Bronchial epithelial cell (primary cell): ENCODE results near the gene GPR15LG. TPM values are rescaled to one million over a fixed set of nuclear protein-coding genes. Genes with fewer than 3 reads are reported as not detected.

Experiments
- DNase-seq: peaks from one replicate; pipeline ENCODE4 v3.0.0-alpha.2; 2010; ENCODE audit warnings: low read depth
- FAIRE-seq: peaks from 2 replicates; lab custom pipeline; 2011; peaks lifted over from hg19 to GRCh38; lab: Jason Lieb, UNC
- H3K27me3 ChIP-seq: 2 replicates; pipeline ENCODE4 v1.5.1; 2011; ENCODE audit warnings: low read length; ENCODE audit not compliant: control insufficient read depth, insufficient read depth
- H3K36me3 ChIP-seq: 2 replicates; pipeline ENCODE4 v1.5.1; 2011; ENCODE audit warnings: low read length; ENCODE audit not compliant: control insufficient read depth, insufficient read depth
- H3K4me3 ChIP-seq: 2 replicates; pipeline ENCODE4 v1.5.1; 2011; ENCODE audit warnings: mild to moderate bottlenecking, low read depth, low read length, control low read depth
- total RNA-seq: library from RNA; depleted of rRNA; stranded (reverse); fragments of >200 nt; gene quantifications from 2 replicates; pipeline ENCODE4 v1.2.1, GENCODE V29; 2014
- TF ChIP-seq, protein P1 (sequence below): IDR thresholded peaks from 2 replicates; pipeline ENCODE4 v1.5.1; 2011; ENCODE audit warnings: mild to moderate bottlenecking, moderate library complexity, low read length, control low read depth, inconsistent platforms; ENCODE audit not compliant: insufficient read depth, severe bottlenecking

The GPR15LG gene
- total RNA-seq, 1 donor from 2014 or later: 0.53 TPM

DNA sequence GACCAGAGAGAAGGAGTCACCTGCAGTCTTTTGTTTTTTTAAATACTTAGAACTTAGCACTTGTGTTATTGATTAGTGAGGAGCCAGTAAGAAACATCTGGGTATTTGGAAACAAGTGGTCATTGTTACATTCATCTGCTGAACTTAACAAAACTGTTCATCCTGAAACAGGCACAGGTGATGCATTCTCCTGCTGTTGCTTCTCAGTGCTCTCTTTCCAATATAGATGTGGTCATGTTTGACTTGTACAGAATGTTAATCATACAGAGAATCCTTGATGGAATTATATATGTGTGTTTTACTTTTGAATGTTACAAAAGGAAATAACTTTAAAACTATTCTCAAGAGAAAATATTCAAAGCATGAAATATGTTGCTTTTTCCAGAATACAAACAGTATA, 20.8 kb upstream of the GPR15LG start:
- H3K36me3 ChIP-seq: peaks cover 13% of the 10 kb centered on the region
- H3K4me3 ChIP-seq: no peak overlapping the region
- DNase-seq: no peak
- H3K27me3 ChIP-seq: no peaks in the 10 kb centered on the region
- TF ChIP-seq, protein P1, sequence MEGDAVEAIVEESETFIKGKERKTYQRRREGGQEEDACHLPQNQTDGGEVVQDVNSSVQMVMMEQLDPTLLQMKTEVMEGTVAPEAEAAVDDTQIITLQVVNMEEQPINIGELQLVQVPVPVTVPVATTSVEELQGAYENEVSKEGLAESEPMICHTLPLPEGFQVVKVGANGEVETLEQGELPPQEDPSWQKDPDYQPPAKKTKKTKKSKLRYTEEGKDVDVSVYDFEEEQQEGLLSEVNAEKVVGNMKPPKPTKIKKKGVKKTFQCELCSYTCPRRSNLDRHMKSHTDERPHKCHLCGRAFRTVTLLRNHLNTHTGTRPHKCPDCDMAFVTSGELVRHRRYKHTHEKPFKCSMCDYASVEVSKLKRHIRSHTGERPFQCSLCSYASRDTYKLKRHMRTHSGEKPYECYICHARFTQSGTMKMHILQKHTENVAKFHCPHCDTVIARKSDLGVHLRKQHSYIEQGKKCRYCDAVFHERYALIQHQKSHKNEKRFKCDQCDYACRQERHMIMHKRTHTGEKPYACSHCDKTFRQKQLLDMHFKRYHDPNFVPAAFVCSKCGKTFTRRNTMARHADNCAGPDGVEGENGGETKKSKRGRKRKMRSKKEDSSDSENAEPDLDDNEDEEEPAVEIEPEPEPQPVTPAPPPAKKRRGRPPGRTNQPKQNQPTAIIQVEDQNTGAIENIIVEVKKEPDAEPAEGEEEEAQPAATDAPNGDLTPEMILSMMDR: no peak
- no peak for FAIRE-seq

DNA sequence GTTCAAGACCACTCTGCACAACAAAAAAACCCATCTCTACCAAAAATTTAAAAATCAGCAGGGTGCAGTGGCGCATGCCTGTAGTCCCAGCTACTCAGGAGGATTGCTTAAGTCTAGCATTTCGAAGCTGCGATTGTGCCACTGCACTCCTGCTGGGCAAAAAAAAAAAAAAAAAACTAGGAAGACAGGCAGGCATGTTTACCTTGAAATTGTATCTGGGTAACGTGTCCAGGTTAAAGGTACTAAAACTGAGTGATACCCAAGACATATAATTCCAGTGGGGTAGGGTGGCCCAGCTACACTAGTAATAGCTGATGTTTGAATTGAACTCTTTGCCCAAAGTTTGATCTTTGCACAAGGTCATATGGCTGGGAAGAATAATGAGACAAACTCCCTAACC, 18.1 kb upstream of the GPR15LG start:
- Histone ChIP-seq H3K27me3 (no peaks in the 10 kb centered on the region), H3K36me3 (peaks cover 8% of the 10 kb centered on the region), H3K4me3 (no peak overlapping the region)
- TF ChIP-seq, protein P1: no peak
- DNase-seq: no peak
- no peak for FAIRE-seq

DNA sequence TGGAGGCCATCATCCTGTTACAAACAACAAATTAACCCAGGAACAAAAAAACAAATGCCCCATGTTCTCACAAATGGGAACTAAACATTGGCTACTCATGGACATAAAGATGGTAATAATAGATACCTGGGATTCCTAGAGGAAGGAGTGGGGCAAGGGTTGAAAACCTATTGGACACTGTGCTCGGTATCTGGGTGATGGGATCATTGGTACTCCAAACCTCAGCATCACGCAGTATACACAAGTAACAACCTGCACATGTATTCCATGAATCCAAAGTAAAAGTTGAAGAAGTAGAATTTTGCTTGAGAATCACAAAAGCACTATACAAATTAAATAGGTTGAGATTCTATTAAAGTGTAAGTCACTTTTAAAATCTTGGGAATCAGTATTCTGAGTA, 17.6 kb upstream of the GPR15LG start:
- TF ChIP-seq, protein P1: no peak
- FAIRE-seq (no peak), DNase-seq (no peak)
- Histone ChIP-seq H3K4me3 (no peak overlapping the region), H3K27me3 (no peaks in the 10 kb centered on the region), H3K36me3 (peaks cover 6% of the 10 kb centered on the region)

DNA sequence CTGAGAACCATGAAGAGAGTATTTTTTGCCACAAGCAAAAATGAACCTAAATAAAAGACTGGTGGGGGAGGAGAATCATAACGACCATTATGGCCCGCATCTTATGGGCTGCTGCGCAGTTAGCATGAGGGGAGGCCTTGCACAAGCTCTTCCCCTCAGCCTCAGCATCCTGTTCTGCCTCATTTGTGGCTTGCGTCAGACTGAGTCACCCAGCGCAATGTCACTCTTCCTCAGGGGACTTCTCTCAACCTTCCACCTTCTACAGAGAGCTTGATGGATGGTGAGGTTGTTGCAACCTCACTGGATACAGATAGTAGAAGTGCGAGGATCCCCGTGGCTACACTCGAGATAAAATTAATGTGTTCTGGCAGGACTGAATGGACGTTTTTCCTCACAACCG, 16.8 kb upstream of the GPR15LG start:
- peak; percentile 18 for DNase-seq
- TF ChIP-seq, protein P1: no peak
- Histone ChIP-seq H3K4me3 (no peak overlapping the region), H3K36me3 (peaks cover 6% of the 10 kb centered on the region), H3K27me3 (no peaks in the 10 kb centered on the region)
- FAIRE-seq: no peak

DNA sequence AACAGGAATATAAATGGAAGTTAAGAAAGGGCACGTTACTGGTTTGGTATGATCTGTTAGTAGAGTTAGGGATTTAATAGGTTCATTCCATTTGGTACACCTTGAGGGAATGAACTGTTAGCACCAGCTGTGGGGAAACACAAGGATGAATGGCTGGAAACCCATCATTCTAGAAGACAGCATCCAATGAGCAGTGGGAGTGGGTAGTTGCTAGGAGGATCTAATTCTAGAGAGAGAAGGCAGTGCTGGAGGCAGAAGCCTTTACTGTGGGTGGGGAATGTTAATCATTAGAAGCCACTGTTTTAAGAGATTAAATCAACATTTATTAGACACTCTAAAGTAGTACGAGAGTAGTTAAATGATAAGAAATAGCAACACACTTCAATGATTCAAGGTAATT, 15.5 kb upstream of the GPR15LG start:
- Histone ChIP-seq H3K36me3 (peaks cover 2% of the 10 kb centered on the region), H3K4me3 (no peak overlapping the region), H3K27me3 (no peaks in the 10 kb centered on the region)
- DNase-seq (no peak), FAIRE-seq (no peak)
- TF ChIP-seq, protein P1: no peak

DNA sequence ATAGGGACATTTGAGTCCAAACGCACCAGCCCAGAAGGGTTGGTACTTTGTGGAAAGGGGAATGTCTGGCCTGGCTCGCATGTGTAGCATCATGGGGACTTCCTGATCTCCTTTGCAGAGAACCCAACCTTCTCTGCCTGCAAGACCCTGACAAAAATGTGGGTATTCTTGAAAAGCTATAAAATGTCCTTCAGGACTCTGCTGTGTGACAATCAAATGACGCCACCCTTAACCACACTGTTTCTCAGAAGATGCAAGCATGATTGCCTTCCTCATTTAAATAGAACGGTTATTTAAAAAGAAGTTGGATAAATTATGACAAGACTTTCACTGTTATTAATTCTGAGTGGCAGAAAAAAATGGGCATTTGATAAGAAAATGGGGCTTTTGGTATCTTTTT, 15.1 kb upstream of the GPR15LG start:
- FAIRE-seq: no peak
- no peaks in the 10 kb centered on the region for H3K27me3 ChIP-seq
- H3K4me3 ChIP-seq: no peak overlapping the region
- no peak for DNase-seq
- TF ChIP-seq, protein P1: no peak
- H3K36me3 ChIP-seq: peaks cover 2% of the 10 kb centered on the region
